Measurements from ENCODE around the gene FCHSD2.

FCHSD2 gene

GRCh38 chr11:73176145-73176873, 34.2 kb upstream of the FCHSD2 start:
- Histone ChIP-seq H3K4me3 (ENCODE audit: low read length) (no peak overlapping the region), H3K36me3 (ENCODE audit: control insufficient read depth, insufficient read depth, low read length) (no peaks in the 10 kb centered on the region), H3K18ac (ENCODE audit: low read length) (no peak overlapping the region), H3K27me3 (ENCODE audit: insufficient read depth, low read length, poor library complexity) (no peaks in the 10 kb centered on the region), H3K4ac (ENCODE audit: low read depth, low read length) (no peak overlapping the region), H3K56ac (ENCODE audit: low read length) (no peak overlapping the region), H2BK15ac (replicated peaks; ENCODE audit: low read depth) (no peak overlapping the region), H3K79me2 (ENCODE audit: control insufficient read depth, insufficient read depth, low read length) (no peaks in the 10 kb centered on the region), H3K27ac (ENCODE audit: low read depth, low read length) (no peak overlapping the region), H4K8ac (ENCODE audit: low read depth, low read length) (no peak overlapping the region), H4K5ac (ENCODE audit: low read length) (no peak overlapping the region), H3K23ac (ENCODE audit: low read length) (no peak overlapping the region), H3K4me1 (ENCODE audit: control insufficient read depth, low read depth, low read length) (no peaks in the 10 kb centered on the region), H2AK5ac (ENCODE audit: low read length) (no peak overlapping the region), H3K4me2 (ENCODE audit: low read length) (no peak overlapping the region), H2BK5ac (ENCODE audit: low read length) (no peak overlapping the region), H3K79me1 (ENCODE audit: low read length) (no peaks in the 10 kb centered on the region), H3K9ac (ENCODE audit: low read length) (no peak overlapping the region), H2BK120ac (ENCODE audit: low read depth, low read length) (no peak overlapping the region)
- no CpG with 5 or more reads among the region's 5 CpGs for WGBS (ENCODE audit: extremely low coverage, insufficient coverage, low lambda C conversion rate)
- DNase-seq: no peak

GRCh38 chr11:73175551-73176144, 33.5 kb upstream of the FCHSD2 start:
- H3K36me3 ChIP-seq (ENCODE audit: control insufficient read depth, insufficient read depth, low read length): no peaks in the 10 kb centered on the region
- no peak overlapping the region for H2BK5ac ChIP-seq (ENCODE audit: low read length)
- H3K79me1 ChIP-seq (ENCODE audit: low read length): no peaks in the 10 kb centered on the region
- H3K56ac ChIP-seq (ENCODE audit: low read length): no peak overlapping the region
- no peak for DNase-seq
- H3K18ac ChIP-seq (ENCODE audit: low read length): no peak overlapping the region
- H2AK5ac ChIP-seq (ENCODE audit: low read length): no peak overlapping the region
- no peak overlapping the region for H3K4me3 ChIP-seq (ENCODE audit: low read length)
- H4K5ac ChIP-seq (ENCODE audit: low read length): no peak overlapping the region
- WGBS (ENCODE audit: extremely low coverage, insufficient coverage, low lambda C conversion rate): no CpG with 5 or more reads among the region's 5 CpGs
- no peaks in the 10 kb centered on the region for H3K27me3 ChIP-seq (ENCODE audit: insufficient read depth, low read length, poor library complexity)
- no peak overlapping the region for H3K27ac ChIP-seq (ENCODE audit: low read depth, low read length)
- H3K23ac ChIP-seq (ENCODE audit: low read length): no peak overlapping the region
- H2BK15ac ChIP-seq (replicated peaks; ENCODE audit: low read depth): no peak overlapping the region
- no peaks in the 10 kb centered on the region for H3K4me1 ChIP-seq (ENCODE audit: control insufficient read depth, low read depth, low read length)
- no peak overlapping the region for H3K4ac ChIP-seq (ENCODE audit: low read depth, low read length)
- no peak overlapping the region for H2BK120ac ChIP-seq (ENCODE audit: low read depth, low read length)
- H4K8ac ChIP-seq (ENCODE audit: low read depth, low read length): no peak overlapping the region
- H3K4me2 ChIP-seq (ENCODE audit: low read length): no peak overlapping the region
- H3K9ac ChIP-seq (ENCODE audit: low read length): no peak overlapping the region
- no peaks in the 10 kb centered on the region for H3K79me2 ChIP-seq (ENCODE audit: control insufficient read depth, insufficient read depth, low read length)

GRCh38 chr11:73174495-73174791, 32.3 kb upstream of the FCHSD2 start:
- Histone ChIP-seq H3K4ac (ENCODE audit: low read depth, low read length) (no peak overlapping the region), H3K18ac (ENCODE audit: low read length) (no peak overlapping the region), H3K23ac (ENCODE audit: low read length) (no peak overlapping the region), H2BK120ac (ENCODE audit: low read depth, low read length) (no peak overlapping the region), H2AK5ac (ENCODE audit: low read length) (no peak overlapping the region), H2BK5ac (ENCODE audit: low read length) (no peak overlapping the region), H3K79me2 (ENCODE audit: control insufficient read depth, insufficient read depth, low read length) (no peaks in the 10 kb centered on the region), H3K4me1 (ENCODE audit: control insufficient read depth, low read depth, low read length) (peaks cover 3% of the 10 kb centered on the region), H3K27me3 (ENCODE audit: insufficient read depth, low read length, poor library complexity) (no peaks in the 10 kb centered on the region), H3K79me1 (ENCODE audit: low read length) (no peaks in the 10 kb centered on the region), H3K36me3 (ENCODE audit: control insufficient read depth, insufficient read depth, low read length) (no peaks in the 10 kb centered on the region), H4K5ac (ENCODE audit: low read length) (no peak overlapping the region), H3K27ac (ENCODE audit: low read depth, low read length) (no peak overlapping the region), H3K56ac (ENCODE audit: low read length) (no peak overlapping the region), H3K4me3 (ENCODE audit: low read length) (no peak overlapping the region), H2BK15ac (replicated peaks; ENCODE audit: low read depth) (no peak overlapping the region), H4K8ac (ENCODE audit: low read depth, low read length) (no peak overlapping the region), H3K9ac (ENCODE audit: low read length) (no peak overlapping the region), H3K4me2 (ENCODE audit: low read length) (no peak overlapping the region)
- DNase-seq: no peak
- no CpG with 5 or more reads among the region's 3 CpGs for WGBS (ENCODE audit: extremely low coverage, insufficient coverage, low lambda C conversion rate)

DNA sequence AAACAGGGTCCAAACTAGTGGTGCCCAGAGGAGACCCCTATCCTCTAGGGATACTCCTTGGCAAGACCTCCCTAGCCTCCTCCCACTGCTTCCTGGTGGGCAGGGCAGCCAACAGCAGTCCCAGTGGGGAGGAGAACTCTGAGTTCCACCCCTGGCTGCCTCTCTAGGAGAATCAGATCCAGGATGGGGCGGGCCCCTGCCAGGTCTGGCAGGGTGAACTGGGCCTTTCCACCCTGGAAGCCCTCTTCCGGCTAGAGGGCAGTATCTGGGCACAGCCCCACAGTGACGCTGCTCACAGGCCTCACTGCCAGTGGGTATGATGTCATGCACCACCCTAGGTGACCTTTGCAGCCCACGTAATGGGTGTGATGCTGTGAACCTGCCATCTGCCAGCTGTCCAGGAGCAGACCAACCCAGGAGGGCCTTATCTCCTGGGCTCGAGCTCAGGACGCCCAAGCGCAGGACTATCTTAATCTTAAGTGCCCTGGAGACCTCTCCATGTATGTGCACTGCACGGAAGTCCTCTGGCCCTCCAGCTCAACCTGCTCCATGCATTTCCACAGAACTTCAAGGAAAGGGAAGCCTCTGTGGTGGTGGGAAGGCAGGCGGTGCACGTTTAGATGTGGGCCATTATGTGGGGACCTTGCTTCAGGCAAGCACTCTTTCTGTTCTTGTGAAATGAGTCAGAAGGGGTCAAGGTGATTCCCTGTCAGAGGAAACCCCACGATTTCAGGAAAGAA, 31.8 kb upstream of the FCHSD2 start:
- no peak overlapping the region for H4K5ac ChIP-seq (ENCODE audit: low read length)
- H3K4ac ChIP-seq (ENCODE audit: low read depth, low read length): no peak overlapping the region
- no peak overlapping the region for H3K18ac ChIP-seq (ENCODE audit: low read length)
- H3K79me2 ChIP-seq (ENCODE audit: control insufficient read depth, insufficient read depth, low read length): no peaks in the 10 kb centered on the region
- WGBS (ENCODE audit: extremely low coverage, insufficient coverage, low lambda C conversion rate): no CpG with 5 or more reads among the region's 11 CpGs
- no peak overlapping the region for H3K4me3 ChIP-seq (ENCODE audit: low read length)
- H3K27me3 ChIP-seq (ENCODE audit: insufficient read depth, low read length, poor library complexity): no peaks in the 10 kb centered on the region
- H3K27ac ChIP-seq (ENCODE audit: low read depth, low read length): no peak overlapping the region
- no peak overlapping the region for H4K8ac ChIP-seq (ENCODE audit: low read depth, low read length)
- H3K79me1 ChIP-seq (ENCODE audit: low read length): no peaks in the 10 kb centered on the region
- peaks cover 5% of the 10 kb centered on the region for H3K4me1 ChIP-seq (ENCODE audit: control insufficient read depth, low read depth, low read length)
- H2BK5ac ChIP-seq (ENCODE audit: low read length): no peak overlapping the region
- no peak overlapping the region for H3K4me2 ChIP-seq (ENCODE audit: low read length)
- H3K9ac ChIP-seq (ENCODE audit: low read length): no peak overlapping the region
- H2AK5ac ChIP-seq (ENCODE audit: low read length): no peak overlapping the region
- no peak overlapping the region for H3K56ac ChIP-seq (ENCODE audit: low read length)
- DNase-seq: no peak
- no peak overlapping the region for H2BK15ac ChIP-seq (replicated peaks; ENCODE audit: low read depth)
- H2BK120ac ChIP-seq (ENCODE audit: low read depth, low read length): no peak overlapping the region
- no peaks in the 10 kb centered on the region for H3K36me3 ChIP-seq (ENCODE audit: control insufficient read depth, insufficient read depth, low read length)
- no peak overlapping the region for H3K23ac ChIP-seq (ENCODE audit: low read length)

GRCh38 chr11:73172992-73173656, 31.0 kb upstream of the FCHSD2 start:
- no peak overlapping the region for H3K56ac ChIP-seq (ENCODE audit: low read length)
- H4K8ac ChIP-seq (ENCODE audit: low read depth, low read length): no peak overlapping the region
- H2BK5ac ChIP-seq (ENCODE audit: low read length): no peak overlapping the region
- no CpG with 5 or more reads among the region's 4 CpGs for WGBS (ENCODE audit: extremely low coverage, insufficient coverage, low lambda C conversion rate)
- H3K9ac ChIP-seq (ENCODE audit: low read length): no peak overlapping the region
- no peak overlapping the region for H2BK120ac ChIP-seq (ENCODE audit: low read depth, low read length)
- H3K4ac ChIP-seq (ENCODE audit: low read depth, low read length): no peak overlapping the region
- no peak overlapping the region for H2AK5ac ChIP-seq (ENCODE audit: low read length)
- no peak overlapping the region for H4K5ac ChIP-seq (ENCODE audit: low read length)
- no peaks in the 10 kb centered on the region for H3K79me1 ChIP-seq (ENCODE audit: low read length)
- H3K18ac ChIP-seq (ENCODE audit: low read length): no peak overlapping the region
- DNase-seq: peak; percentile 33
- no peaks in the 10 kb centered on the region for H3K36me3 ChIP-seq (ENCODE audit: control insufficient read depth, insufficient read depth, low read length)
- no peak overlapping the region for H3K4me3 ChIP-seq (ENCODE audit: low read length)
- no peak overlapping the region for H3K23ac ChIP-seq (ENCODE audit: low read length)
- H2BK15ac ChIP-seq (replicated peaks; ENCODE audit: low read depth): no peak overlapping the region
- no peak overlapping the region for H3K4me2 ChIP-seq (ENCODE audit: low read length)
- H3K4me1 ChIP-seq (ENCODE audit: control insufficient read depth, low read depth, low read length): peaks cover 5% of the 10 kb centered on the region
- H3K27ac ChIP-seq (ENCODE audit: low read depth, low read length): no peak overlapping the region
- H3K79me2 ChIP-seq (ENCODE audit: control insufficient read depth, insufficient read depth, low read length): no peaks in the 10 kb centered on the region
- no peaks in the 10 kb centered on the region for H3K27me3 ChIP-seq (ENCODE audit: insufficient read depth, low read length, poor library complexity)

Data from mesendoderm (in vitro differentiated cells).